Liver (tissue), 9 donors: ENCODE data around the gene FAM117A. TPM values are rescaled to one million over a fixed set of nuclear protein-coding genes. Genes with fewer than 3 reads are reported as not detected.

ENCODE experiments used
- DNase-seq: peaks from one replicate; pipeline ENCODE4 v3.0.0-alpha.2; 2017; ENCODE audit warnings: low spot score
- H3K27ac ChIP-seq, 2 donors: one replicate each; pipeline ENCODE4 v1.7.0; 2013; ENCODE audit warnings: inconsistent platforms in 2 of 2, low read length in 2 of 2, control low read depth in 1 of 2, low read depth in 1 of 2, mild to moderate bottlenecking in 1 of 2
- H3K27me3 ChIP-seq, 4 donors: one replicate each; pipeline versions ENCODE4 v1.6.1 to v1.7.0; 2013; ENCODE audit warnings: low read length in 3 of 4, inconsistent platforms in 1 of 4, mild to moderate bottlenecking in 1 of 4, moderate library complexity in 1 of 4; ENCODE audit not compliant: control insufficient read depth in 4 of 4, insufficient read depth in 4 of 4
- H3K36me3 ChIP-seq, 4 donors: one replicate each; pipeline versions ENCODE4 v1.6.1 to v1.7.0; 2013; ENCODE audit warnings: low read length in 3 of 4, mild to moderate bottlenecking in 3 of 4, low read depth in 1 of 4, moderate library complexity in 1 of 4; ENCODE audit not compliant: control insufficient read depth in 4 of 4, insufficient read depth in 3 of 4
- H3K4me1 ChIP-seq, 4 donors: one replicate each; pipeline versions ENCODE4 v1.6.1 to v1.7.0; 2013; ENCODE audit warnings: low read length in 3 of 4, mild to moderate bottlenecking in 3 of 4, moderate library complexity in 1 of 4; ENCODE audit not compliant: control insufficient read depth in 4 of 4, insufficient read depth in 4 of 4
- H3K4me3 ChIP-seq, 3 donors: one replicate each; pipeline versions ENCODE4 v1.6.1 to v1.7.0; 2013; ENCODE audit warnings: low read length in 3 of 3, control low read depth in 1 of 3, low read depth in 1 of 3, mild to moderate bottlenecking in 1 of 3
- H3K9ac ChIP-seq, 2 donors: one replicate each; pipeline ENCODE4 v1.7.0; 2013; ENCODE audit warnings: low read length in 2 of 2, mild to moderate bottlenecking in 2 of 2, moderate library complexity in 2 of 2, control low read depth in 1 of 2, low read depth in 1 of 2
- H3K9me3 ChIP-seq, 4 donors: one replicate each; pipeline versions ENCODE4 v1.6.1 to v1.7.0; 2013; ENCODE audit warnings: low read length in 3 of 4; ENCODE audit not compliant: control insufficient read depth in 4 of 4
- EGR1 ChIP-seq, 2 donors: IDR thresholded peaks; 2 replicates each; pipeline ENCODE4 v1.6.1; 2016 to 2018; ENCODE audit warnings: antibody characterized with exemption in 2 of 2, low read depth in 2 of 2
- FOXA1 ChIP-seq: IDR thresholded peaks from 2 replicates; pipeline ENCODE4 v1.6.1; 2016; ENCODE audit warnings: antibody characterized with exemption
- FOXA2 ChIP-seq: IDR thresholded peaks from 2 replicates; pipeline ENCODE4 v1.6.1; 2016; ENCODE audit warnings: antibody characterized with exemption
- GABPA ChIP-seq, 2 donors: IDR thresholded peaks in 1 of 2; conservative IDR thresholded peaks in 1 of 2; 2 replicates each; pipeline ENCODE4 v1.6.1; 2016; ENCODE audit warnings: antibody characterized with exemption in 2 of 2, mild to moderate bottlenecking in 1 of 2, moderate library complexity in 1 of 2
- HNF4A ChIP-seq, 2 donors: conservative IDR thresholded peaks; 2 replicates each; pipeline ENCODE4 v1.6.1; 2016; ENCODE audit warnings: antibody characterized with exemption in 2 of 2, mild to moderate bottlenecking in 2 of 2
- HNF4G ChIP-seq: IDR thresholded peaks from 2 replicates; pipeline ENCODE4 v1.6.1; 2016; ENCODE audit warnings: antibody characterized with exemption
- JUND ChIP-seq, 2 donors: IDR thresholded peaks; 2 replicates each; pipeline ENCODE4 v1.6.1; 2016; ENCODE audit warnings: antibody characterized with exemption in 2 of 2
- MAX ChIP-seq: IDR thresholded peaks from 2 replicates; pipeline ENCODE4 v1.6.1; 2016; ENCODE audit warnings: antibody characterized with exemption
- NR2F2 ChIP-seq: IDR thresholded peaks from 2 replicates; pipeline ENCODE4 v1.6.1; 2016; ENCODE audit warnings: antibody characterized with exemption
- RAD21 ChIP-seq, 2 donors: IDR thresholded peaks; 2 replicates each; pipeline ENCODE4 v1.6.1; 2016; ENCODE audit warnings: antibody characterized with exemption in 2 of 2, mild to moderate bottlenecking in 2 of 2
- REST ChIP-seq: IDR thresholded peaks from 2 replicates; pipeline ENCODE4 v1.6.1; 2016; ENCODE audit warnings: antibody characterized with exemption, mild to moderate bottlenecking
- RXRA ChIP-seq, 2 donors: IDR thresholded peaks; 2 replicates each; pipeline ENCODE4 v1.6.1; 2017 to 2018; ENCODE audit warnings: antibody characterized with exemption in 2 of 2, mild to moderate bottlenecking in 1 of 2
- SP1 ChIP-seq: IDR thresholded peaks from 2 replicates; pipeline ENCODE4 v1.6.1; 2018; ENCODE audit warnings: antibody characterized with exemption, mild to moderate bottlenecking
- TAF1 ChIP-seq: conservative IDR thresholded peaks from 2 replicates; pipeline ENCODE4 v1.6.1; 2016; ENCODE audit warnings: antibody characterized with exemption, mild to moderate bottlenecking
- YY1 ChIP-seq: IDR thresholded peaks from 2 replicates; pipeline ENCODE4 v1.6.1; 2016; ENCODE audit warnings: antibody characterized with exemption, mild to moderate bottlenecking
- WGBS: extraction: QIAGEN DNeasy Blood & Tissue Kit; methylation state at CpG from one replicate; pipeline ENCODE4 v1.1.7; 2013; 5-methylcytosine and 5-hydroxymethylcytosine counted together
- polyA plus RNA-seq, 2 donors: library from polyadenylated mRNA; stranded (reverse) in 1 of 2; unstranded in 1 of 2; fragments of 200-250 nt in 1 of 2; fragments of >200 nt in 1 of 2; fragmentation: Nextera tagmentation in 1 of 2; extraction: Ambion mirVana in 1 of 2; gene quantifications; one replicate each; pipeline versions ENCODE4 v1.2.1 to v1.2.3, GENCODE V29; 2013 to 2015
- total RNA-seq, 2 donors: library from RNA; depleted of rRNA; stranded (reverse); fragments of >200 nt; gene quantifications; one replicate each; pipeline ENCODE4 v1.2.3, GENCODE V29; 2014
- TF ChIP-seq, protein P1 (sequence below): IDR thresholded peaks from 2 replicates; pipeline ENCODE4 v1.6.1; 2016; ENCODE audit warnings: antibody characterized with exemption
- TF ChIP-seq, protein P2 (sequence below): fragments of 150-350 bp; IDR thresholded peaks from 2 replicates; pipeline ENCODE4 v1.5.1; 2017; ENCODE audit warnings: improper control_type of control experiment, low read depth, low read length; ENCODE audit not compliant: missing input control
- TF ChIP-seq, protein P3 (sequence below): IDR thresholded peaks from 2 replicates; pipeline ENCODE4 v1.6.1; 2016; ENCODE audit warnings: antibody characterized with exemption
- donor health status: healthy.
- donor health status: healthy.
- donor health status: healthy.
- donor health status: healthy.
- donor health status: healthy.

The FAM117A gene
- total and polyA plus RNA-seq, 4 donors: 4.5 to 39.3 (median 5.5) TPM

GRCh38 chr17:49787884-49788477 is 24.1 kb upstream of the FAM117A start:
- 6% methylated on average over 17 of the region's 17 CpGs for WGBS
- no peak for DNase-seq

More at GRCh38 chr17:49787884-49788477, 24.1 kb upstream of the FAM117A start:
- Histone ChIP-seq H3K27me3 (no peaks in the 10 kb centered on the region), H3K36me3 (peaks cover 0 to 13% (median 11%) of the 10 kb centered on the region in 4 donors), H3K27ac (peak overlapping the region; percentile 99), H3K9ac (peak overlapping the region; percentile 17 to 94), H3K4me3 (peak overlapping the region; percentile 50 to 90 (median 53)), H3K9me3 (no peaks in the 10 kb centered on the region), H3K4me1 (peaks cover 3 to 25% (median 20%) of the 10 kb centered on the region in 4 donors)
- TF ChIP-seq HNF4G (no peak), FOXA2 (no peak), REST (no peak), RXRA (IDR thresholded peaks at IDR 0.05) (no peak), YY1 (no peak), NR2F2 (peak; percentile 9), HNF4A (conservative IDR thresholded peaks at IDR 0.05) (no peak), MAX (no peak), JUND (IDR thresholded peaks at IDR 0.05) (no peak), RAD21 (IDR thresholded peaks at IDR 0.05) (peak in 1 of 2 donors; percentile 20), EGR1 (IDR thresholded peaks at IDR 0.05; ENCODE audit: low read depth in 2 of 2) (no peak), GABPA (IDR thresholded peaks at IDR 0.05 in 1 of 2, conservative IDR thresholded peaks at IDR 0.05 in 1 of 2) (no peak), SP1 (peak; percentile 18), TAF1 (peak; percentile 93), FOXA1 (no peak)
- TF ChIP-seq, protein P1, sequence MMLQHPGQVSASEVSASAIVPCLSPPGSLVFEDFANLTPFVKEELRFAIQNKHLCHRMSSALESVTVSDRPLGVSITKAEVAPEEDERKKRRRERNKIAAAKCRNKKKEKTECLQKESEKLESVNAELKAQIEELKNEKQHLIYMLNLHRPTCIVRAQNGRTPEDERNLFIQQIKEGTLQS: peak; percentile 58
- TF ChIP-seq, protein P2, sequence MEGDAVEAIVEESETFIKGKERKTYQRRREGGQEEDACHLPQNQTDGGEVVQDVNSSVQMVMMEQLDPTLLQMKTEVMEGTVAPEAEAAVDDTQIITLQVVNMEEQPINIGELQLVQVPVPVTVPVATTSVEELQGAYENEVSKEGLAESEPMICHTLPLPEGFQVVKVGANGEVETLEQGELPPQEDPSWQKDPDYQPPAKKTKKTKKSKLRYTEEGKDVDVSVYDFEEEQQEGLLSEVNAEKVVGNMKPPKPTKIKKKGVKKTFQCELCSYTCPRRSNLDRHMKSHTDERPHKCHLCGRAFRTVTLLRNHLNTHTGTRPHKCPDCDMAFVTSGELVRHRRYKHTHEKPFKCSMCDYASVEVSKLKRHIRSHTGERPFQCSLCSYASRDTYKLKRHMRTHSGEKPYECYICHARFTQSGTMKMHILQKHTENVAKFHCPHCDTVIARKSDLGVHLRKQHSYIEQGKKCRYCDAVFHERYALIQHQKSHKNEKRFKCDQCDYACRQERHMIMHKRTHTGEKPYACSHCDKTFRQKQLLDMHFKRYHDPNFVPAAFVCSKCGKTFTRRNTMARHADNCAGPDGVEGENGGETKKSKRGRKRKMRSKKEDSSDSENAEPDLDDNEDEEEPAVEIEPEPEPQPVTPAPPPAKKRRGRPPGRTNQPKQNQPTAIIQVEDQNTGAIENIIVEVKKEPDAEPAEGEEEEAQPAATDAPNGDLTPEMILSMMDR: no peak
- TF ChIP-seq, protein P3, sequence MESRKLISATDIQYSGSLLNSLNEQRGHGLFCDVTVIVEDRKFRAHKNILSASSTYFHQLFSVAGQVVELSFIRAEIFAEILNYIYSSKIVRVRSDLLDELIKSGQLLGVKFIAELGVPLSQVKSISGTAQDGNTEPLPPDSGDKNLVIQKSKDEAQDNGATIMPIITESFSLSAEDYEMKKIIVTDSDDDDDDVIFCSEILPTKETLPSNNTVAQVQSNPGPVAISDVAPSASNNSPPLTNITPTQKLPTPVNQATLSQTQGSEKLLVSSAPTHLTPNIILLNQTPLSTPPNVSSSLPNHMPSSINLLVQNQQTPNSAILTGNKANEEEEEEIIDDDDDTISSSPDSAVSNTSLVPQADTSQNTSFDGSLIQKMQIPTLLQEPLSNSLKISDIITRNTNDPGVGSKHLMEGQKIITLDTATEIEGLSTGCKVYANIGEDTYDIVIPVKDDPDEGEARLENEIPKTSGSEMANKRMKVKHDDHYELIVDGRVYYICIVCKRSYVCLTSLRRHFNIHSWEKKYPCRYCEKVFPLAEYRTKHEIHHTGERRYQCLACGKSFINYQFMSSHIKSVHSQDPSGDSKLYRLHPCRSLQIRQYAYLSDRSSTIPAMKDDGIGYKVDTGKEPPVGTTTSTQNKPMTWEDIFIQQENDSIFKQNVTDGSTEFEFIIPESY: no peak
